ENCODE measurements around the gene C1QA.
"Not testable (repeated sequence)": the region's sequence is repeated elsewhere in the genome, so short reads cannot be mapped to it uniquely, and the experiment has no call there.

Gene C1QA

GRCh38 chr1:22641906-22642636 is 5.6 kb downstream of the C1QA start:
- peak; percentile 45 for DNase-seq

- no peak for DNase-seq
Observed at GRCh38 chr1:22643381-22643780, 7.0 kb downstream of the C1QA start, which contains the start of gene C1QC. C1QC (plus strand) TSS chr1:22643633; CDS start chr1:22644024, 391 bp downstream.

GRCh38 chr1:22643928-22644327 is 7.5 kb downstream of the C1QA start:
- DNase-seq, result no peak

GRCh38 chr1:22645931-22646330 is 9.5 kb downstream of the C1QA start:
- no peak for DNase-seq

GRCh38 chr1:22646384-22646783 is 10.0 kb downstream of the C1QA start:
- DNase-seq, result no peak

GRCh38 chr1:22650089-22650693 is 13.8 kb downstream of the C1QA start:
- no peak for DNase-seq

GRCh38 chr1:22651941-22652856 is 15.8 kb downstream of the C1QA start:
- no peak for DNase-seq

- no peak for DNase-seq
Observed at GRCh38 chr1:22652881-22653316, 16.5 kb downstream of the C1QA start, which contains the start of gene C1QB. C1QB (plus strand) TSS chr1:22653236; CDS start chr1:22659463, 6,227 bp downstream.

GRCh38 chr1:22654692-22655091 is 18.3 kb downstream of the C1QA start:
- no peak for DNase-seq

GRCh38 chr1:22658385-22659163 is 22.1 kb downstream of the C1QA start:
- DNase-seq, result no peak

- no peak for DNase-seq
Observed at GRCh38 chr1:22660716-22661241, 24.4 kb downstream of the C1QA start.

- DNase-seq, result no peak
Observed at GRCh38 chr1:22661880-22662279, 25.5 kb downstream of the C1QA start.

GRCh38 chr1:22662318-22662717 is 25.9 kb downstream of the C1QA start:
- no peak for DNase-seq

- DNase-seq, result no peak
Observed at GRCh38 chr1:22662986-22663408, 26.6 kb downstream of the C1QA start.

GRCh38 chr1:22665752-22666151 is 29.3 kb downstream of the C1QA start:
- DNase-seq, result peak; percentile 26

- no peak for DNase-seq
Observed at GRCh38 chr1:22666412-22666811, 30.0 kb downstream of the C1QA start.

GRCh38 chr1:22668840-22669239 is 32.4 kb downstream of the C1QA start:
- not testable (repeated sequence) for DNase-seq

- DNase-seq, result no peak
Observed at GRCh38 chr1:22670352-22670975, 34.0 kb downstream of the C1QA start.

- no peak for DNase-seq
Observed at GRCh38 chr1:22671999-22672398, 35.6 kb downstream of the C1QA start.

- peak; percentile 55 for DNase-seq
Observed at GRCh38 chr1:22673486-22674409, 37.3 kb downstream of the C1QA start.

All from fibroblast of skin of abdomen (primary cell).